ENCODE results near the gene SYTL3. TPM values are rescaled to one million over a fixed set of nuclear protein-coding genes. Genes with fewer than 3 reads are reported as not detected.

The SYTL3 gene
- total and polyA plus RNA-seq, 2 experiments from 2014 or later = 0.07 TPM; not detected in 1

- TF ChIP-seq EZH2 (IDR thresholded peaks at IDR 0.05; ENCODE audit: low read depth, unreplicated experiment) (no peak), ZNF462 (CRISPR knock-in tag; IDR thresholded peaks at IDR 0.05) (no peak), POLR2AphosphoS5 (IDR thresholded peaks at IDR 0.05; ENCODE audit: low read depth) (no peak)
Observed at GRCh38 chr6:158805698-158806377, 156.0 kb downstream of the SYTL3 start (continued).

GRCh38 chr6:158807515-158808441, 157.9 kb downstream of the SYTL3 start:
- peaks cover 4% of the 10 kb centered on the region; the same call in 1 of the 2 replicates for H3K36me3 ChIP-seq (ENCODE audit: insufficient read depth)
- TF ChIP-seq EZH2phosphoT487 (IDR thresholded peaks at IDR 0.05; ENCODE audit: unreplicated experiment) (no peak), CTCF (conservative IDR thresholded peaks at IDR 0.05; ENCODE audit: low read depth in 2 of 2) (peak in 1 of 2 experiments; percentile 13; a peak in 1 of 4 replicates), CREB1 (CRISPR knock-in tag; IDR thresholded peaks at IDR 0.05; ENCODE audit: low read depth) (no peak), POLR2AphosphoS5 (IDR thresholded peaks at IDR 0.05; ENCODE audit: low read depth) (0 out of 2 replicates have a peak, but pooled peaks have one; percentile 13), NANOG (IDR thresholded peaks at IDR 0.05; ENCODE audit: borderline replicate concordance) (no peak)
- H3K9me2 ChIP-seq (ENCODE audit: insufficient read depth) = no peaks in the 10 kb centered on the region
- peaks cover 96% of the 10 kb centered on the region for H3K4me1 ChIP-seq (ENCODE audit: insufficient read depth)
- H3F3A ChIP-seq (replicated peaks; ENCODE audit: low read depth) = 0 out of 2 replicates have a peak, but pooled peaks cover 10% of the 10 kb centered on the region
- Mint-ChIP-seq H3K4me1 (peaks cover 90% of the 10 kb centered on the region), H3K27ac (0 out of 2 replicates have a peak overlapping the region, but pooled peaks have one; percentile 54), H3K4me3 (no peak overlapping the region; the same call in 2 of the 3 replicates), H3K36me3 (ENCODE audit: low read depth) (peaks cover 52% of the 10 kb centered on the region), H3K9me3 (no peaks in the 10 kb centered on the region), H3K27me3 (ENCODE audit: insufficient read depth, low read depth, poor library complexity) (peaks cover 5% of the 10 kb centered on the region)
- H4K20me1 ChIP-seq (replicated peaks; ENCODE audit: insufficient read depth) = peaks cover 73% of the 10 kb centered on the region
- DNase-seq (ENCODE audit: low spot score) = peak; percentile 44
- H2AFZ ChIP-seq = no peak overlapping the region
- peak overlapping the region; percentile 49 for H3K4me2 ChIP-seq
- H3K79me2 ChIP-seq (replicated peaks; ENCODE audit: insufficient read depth) = peaks cover 99% of the 10 kb centered on the region
- peak; percentile 10 for ATAC-seq
- H3K27ac ChIP-seq (ENCODE audit: low read depth) = peak overlapping the region; percentile 73
- H3K4me3 ChIP-seq = no peak overlapping the region
- no peaks in the 10 kb centered on the region for H3K27me3 ChIP-seq (ENCODE audit: insufficient read depth)
